SKM-1 (cell line): ENCODE measurements around the gene RIPK3.

Experiments
- DNase-seq: peaks from one replicate; lab custom pipeline; 2025; ENCODE audit not compliant: unreplicated experiment; lab: John Stamatoyannopoulos, UW

RIPK3 gene

GRCh38 chr14:24324024-24324423, 15.8 kb downstream of the RIPK3 start:
- DNase-seq, result no peak

GRCh38 chr14:24323341-24323740, 16.4 kb downstream of the RIPK3 start:
- no peak for DNase-seq

DNA sequence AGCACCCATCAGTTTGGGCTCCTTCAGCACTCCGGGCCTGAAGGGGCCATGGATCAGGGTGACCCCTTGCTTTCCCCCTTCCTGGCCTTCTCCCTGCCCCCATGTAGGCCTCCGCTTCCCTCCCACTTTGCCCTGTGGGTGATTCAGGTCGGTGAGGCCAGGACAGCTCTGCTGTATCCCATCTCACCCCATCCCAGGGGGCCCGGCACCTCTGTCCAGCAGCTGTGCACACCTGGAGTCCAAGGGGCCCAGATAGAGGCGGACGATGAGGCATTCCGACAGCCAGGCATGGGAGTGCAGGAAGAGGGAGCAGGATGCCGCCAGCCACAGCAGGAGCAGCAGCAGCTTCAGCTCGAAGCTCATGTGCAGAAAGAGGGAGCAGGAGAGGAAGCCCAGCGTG, 17.1 kb downstream of the RIPK3 start:
- no peak for DNase-seq

GRCh38 chr14:24321212-24321975, 18.4 kb downstream of the RIPK3 start:
- DNase-seq, result no peak

DNA sequence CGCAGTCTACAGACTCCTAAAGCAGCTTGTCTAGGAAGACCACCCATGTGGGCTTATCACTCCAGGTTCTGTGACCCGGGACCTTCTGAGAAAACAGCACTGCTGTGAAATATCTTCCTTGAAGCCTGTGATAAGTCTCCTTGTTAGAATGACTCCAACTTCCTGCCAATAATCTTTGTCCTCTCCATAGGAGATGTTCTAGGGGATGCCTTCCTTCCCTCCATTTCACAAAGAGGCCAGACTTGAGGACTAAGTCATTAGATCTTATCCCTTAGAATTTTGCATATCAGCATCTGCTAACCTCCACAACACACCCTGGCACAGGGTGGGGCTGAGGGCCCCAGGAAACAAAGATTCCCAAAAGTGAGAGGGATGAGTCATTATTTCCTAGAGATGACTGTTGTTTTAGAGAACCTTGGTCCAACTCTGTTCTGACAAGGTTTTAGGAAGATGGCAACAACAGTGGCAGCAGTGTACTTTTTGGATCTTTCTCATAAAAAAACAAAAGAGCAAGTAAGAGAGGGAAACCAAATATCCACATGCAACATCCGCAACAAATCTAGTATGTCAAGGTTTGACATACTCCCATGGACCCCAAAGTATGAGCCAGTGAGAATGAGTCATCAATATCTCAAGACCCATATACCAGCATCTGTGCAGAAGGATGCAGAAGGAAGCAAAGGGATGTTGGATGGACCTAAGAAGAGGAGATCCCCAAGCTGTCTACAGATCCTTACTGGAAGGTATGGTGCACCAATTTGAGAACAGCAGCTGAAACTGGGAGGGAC, 22.5 kb downstream of the RIPK3 start:
- DNase-seq, result no peak

GRCh38 chr14:24316597-24316950, 23.2 kb downstream of the RIPK3 start:
- no peak for DNase-seq

DNA sequence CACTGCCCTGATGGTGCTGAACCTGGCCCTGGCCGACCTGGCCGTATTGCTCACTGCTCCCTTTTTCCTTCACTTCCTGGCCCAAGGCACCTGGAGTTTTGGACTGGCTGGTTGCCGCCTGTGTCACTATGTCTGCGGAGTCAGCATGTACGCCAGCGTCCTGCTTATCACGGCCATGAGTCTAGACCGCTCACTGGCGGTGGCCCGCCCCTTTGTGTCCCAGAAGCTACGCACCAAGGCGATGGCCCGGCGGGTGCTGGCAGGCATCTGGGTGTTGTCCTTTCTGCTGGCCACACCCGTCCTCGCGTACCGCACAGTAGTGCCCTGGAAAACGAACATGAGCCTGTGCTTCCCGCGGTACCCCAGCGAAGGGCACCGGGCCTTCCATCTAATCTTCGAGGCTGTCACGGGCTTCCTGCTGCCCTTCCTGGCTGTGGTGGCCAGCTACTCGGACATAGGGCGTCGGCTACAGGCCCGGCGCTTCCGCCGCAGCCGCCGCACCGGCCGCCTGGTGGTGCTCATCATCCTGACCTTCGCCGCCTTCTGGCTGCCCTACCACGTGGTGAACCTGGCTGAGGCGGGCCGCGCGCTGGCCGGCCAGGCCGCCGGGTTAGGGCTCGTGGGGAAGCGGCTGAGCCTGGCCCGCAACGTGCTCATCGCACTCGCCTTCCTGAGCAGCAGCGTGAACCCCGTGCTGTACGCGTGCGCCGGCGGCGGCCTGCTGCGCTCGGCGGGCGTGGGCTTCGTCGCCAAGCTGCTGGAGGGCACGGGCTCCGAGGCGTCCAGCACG, 23.8 kb downstream of the RIPK3 start:
- no peak for DNase-seq

- DNase-seq, result no peak
Measured at GRCh38 chr14:24315243-24315806, 24.5 kb downstream of the RIPK3 start.

GRCh38 chr14:24314377-24315193, 25.2 kb downstream of the RIPK3 start:
- no peak for DNase-seq

DNA sequence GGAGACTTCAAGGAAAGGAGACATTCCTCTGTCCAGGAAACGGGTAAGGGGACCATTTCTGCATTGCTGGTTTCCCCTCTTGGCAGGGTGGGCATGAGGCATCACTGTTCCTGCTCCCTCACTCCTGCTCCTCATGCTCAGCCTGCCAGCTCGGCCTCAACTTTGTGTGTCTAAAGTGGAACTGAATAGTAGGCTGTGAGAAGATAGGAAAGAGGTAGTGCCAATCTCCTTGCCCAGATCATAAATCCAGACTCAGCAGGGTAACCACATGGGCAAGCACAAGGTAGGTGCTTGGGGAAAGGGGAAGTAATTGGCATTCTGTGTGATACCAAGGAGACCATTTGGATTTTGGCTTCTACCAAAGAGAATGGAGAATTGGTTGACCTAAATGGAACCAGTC, 25.9 kb downstream of the RIPK3 start:
- no peak for DNase-seq

DNA sequence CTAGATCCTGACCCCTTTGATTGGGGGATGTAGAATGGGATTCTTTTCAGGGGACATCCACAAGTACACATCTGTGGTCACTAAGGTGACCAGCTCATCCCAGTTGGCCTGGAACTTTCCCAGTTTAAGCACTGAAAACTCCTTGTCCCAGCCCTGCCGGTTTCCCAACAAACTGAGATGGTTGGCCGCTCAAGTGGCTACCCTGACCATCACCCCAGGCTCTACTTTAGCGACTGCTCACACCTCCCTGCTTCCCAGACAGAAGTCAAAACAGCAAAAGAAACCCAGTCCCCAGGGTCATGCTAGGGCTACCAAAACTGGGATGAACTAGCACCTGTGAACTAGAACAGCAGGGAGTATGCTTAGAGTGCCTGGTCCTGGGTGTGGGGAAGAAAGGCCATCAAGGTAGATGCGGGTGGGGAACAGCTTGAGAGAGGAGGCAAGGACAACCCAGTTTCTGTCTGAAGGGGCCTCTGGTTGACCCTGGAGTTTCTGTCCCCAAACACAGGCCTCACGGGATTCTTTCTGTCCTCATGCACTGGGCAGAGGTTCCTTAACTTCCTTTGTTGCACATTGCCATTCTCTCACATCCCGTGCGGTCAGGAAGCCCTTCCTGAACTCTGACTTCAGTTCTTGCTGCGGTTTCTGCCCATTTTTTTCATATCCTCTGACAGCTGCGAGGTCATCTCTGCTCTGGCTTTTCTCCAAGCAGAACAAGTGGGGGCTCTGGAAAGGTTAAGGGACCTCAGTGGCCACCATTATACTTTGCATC, 26.9 kb downstream of the RIPK3 start:
- peak; percentile 46 for DNase-seq

GRCh38 chr14:24311837-24312615, 27.8 kb downstream of the RIPK3 start:
- no peak for DNase-seq

GRCh38 chr14:24310646-24311604, 28.9 kb downstream of the RIPK3 start, which contains the start of gene LTB4R:
LTB4R (plus strand) TSS chr14:24311502; CDS start chr14:24315652, 4,150 bp downstream.
- DNase-seq, result no peak

DNA sequence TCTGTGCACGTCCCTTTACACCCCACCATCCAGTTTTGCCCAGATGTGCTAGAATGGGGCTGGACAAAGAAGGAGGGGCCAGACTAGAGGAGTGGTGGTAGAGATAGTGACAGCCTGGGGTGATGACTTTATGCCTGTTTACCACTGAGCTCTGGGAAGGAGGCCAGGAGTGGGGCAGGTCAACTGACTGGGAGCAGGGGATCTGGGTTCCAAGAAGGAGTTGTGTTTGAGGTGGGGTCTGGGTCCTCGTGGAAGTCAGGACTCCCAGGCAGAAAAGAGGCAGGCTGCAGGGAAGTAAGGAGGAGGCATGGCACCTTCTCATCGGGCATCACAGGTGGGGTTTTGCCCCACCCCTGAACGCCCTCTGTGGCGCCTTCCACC, 29.5 kb downstream of the RIPK3 start:
- DNase-seq, result no peak

- DNase-seq, result no peak
Measured at GRCh38 chr14:24309538-24310264, 30.1 kb downstream of the RIPK3 start, which contains the start of gene LTB4R2. LTB4R2 (plus strand) TSS chr14:24310140; CDS start chr14:24310665, 525 bp downstream.

DNA sequence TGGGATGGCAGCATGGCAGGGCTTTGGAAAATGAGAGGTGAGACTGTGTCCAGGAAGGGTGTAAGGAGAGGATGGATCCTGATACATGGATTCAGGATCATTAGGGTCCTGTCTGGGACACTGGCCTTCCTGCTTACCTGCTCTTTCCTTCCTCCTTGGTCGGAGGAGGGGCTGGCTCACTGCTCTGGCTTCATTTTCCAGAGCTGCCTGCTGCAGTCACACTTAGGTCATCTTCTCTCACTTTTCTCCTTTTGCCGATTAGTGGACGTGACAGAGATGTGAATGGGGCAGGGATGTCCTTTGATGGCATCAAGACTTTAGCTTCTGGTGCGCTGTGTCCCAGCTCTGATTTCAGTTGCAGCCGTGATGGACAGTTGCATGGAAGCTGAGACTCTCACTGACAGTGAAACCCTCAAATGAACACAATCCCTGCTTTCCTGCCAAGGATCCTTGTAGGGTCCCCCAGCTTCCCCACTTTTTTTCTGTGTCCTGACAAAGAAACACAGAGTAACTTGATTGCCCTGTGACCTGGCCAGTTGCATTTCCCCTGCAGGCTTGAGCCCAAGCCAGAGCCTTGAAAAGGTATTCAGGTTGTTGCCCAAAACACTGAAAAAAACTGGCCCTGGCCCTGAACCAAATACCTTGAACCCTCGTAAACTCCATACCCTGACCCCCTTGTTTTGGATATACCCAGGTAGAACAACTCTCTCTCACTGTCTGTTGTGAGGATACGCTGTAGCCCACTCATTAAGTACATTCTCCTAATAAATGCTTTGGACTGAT, 31.3 kb downstream of the RIPK3 start:
- DNase-seq, result no peak
